Rectal smooth muscle tissue (tissue), 1 donor: Measurements from ENCODE around the gene MAST4.
"Not testable (repeated sequence)": the region's sequence is repeated elsewhere in the genome, so short reads cannot be mapped to it uniquely, and the experiment has no call there.

ENCODE experiments used
- H3K27ac ChIP-seq: one replicate; pipeline ENCODE4 v1.7.0; 2013; ENCODE audit warnings: low read depth, low read length, inconsistent platforms
- H3K27me3 ChIP-seq: one replicate; pipeline ENCODE4 v1.7.0; 2013; ENCODE audit warnings: low read length; ENCODE audit not compliant: control insufficient read depth, insufficient read depth
- H3K36me3 ChIP-seq: one replicate; pipeline ENCODE4 v1.7.0; 2013; ENCODE audit warnings: low read length; ENCODE audit not compliant: control insufficient read depth, insufficient read depth
- H3K4me1 ChIP-seq: one replicate; pipeline ENCODE4 v1.7.0; 2013; ENCODE audit warnings: low read length; ENCODE audit not compliant: control insufficient read depth, insufficient read depth
- H3K4me3 ChIP-seq: one replicate; pipeline ENCODE4 v1.7.0; 2013; ENCODE audit warnings: low read length
- H3K9ac ChIP-seq: one replicate; pipeline ENCODE4 v1.7.0; 2013; ENCODE audit warnings: low read length

MAST4 gene

DNA sequence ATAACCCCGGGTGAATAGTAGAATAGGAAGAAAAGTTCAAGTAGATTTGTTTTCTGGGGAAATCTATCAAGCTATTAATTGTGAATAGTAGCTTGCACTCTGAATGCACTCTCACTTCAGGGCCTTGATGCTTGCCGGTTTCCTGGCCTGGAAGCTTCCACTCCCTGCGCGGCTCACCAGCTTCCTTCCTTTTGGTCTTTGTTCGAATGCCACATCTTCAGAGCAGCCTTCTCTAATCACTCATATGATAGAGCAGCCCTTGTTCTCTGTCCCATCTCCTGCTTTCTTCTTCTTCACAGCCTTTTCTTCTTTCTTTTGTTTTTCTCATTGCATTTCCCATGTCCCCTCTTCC is 146.7 kb downstream of the MAST4 start:
- no peaks in the 10 kb centered on the region for H3K36me3 ChIP-seq
- no peak overlapping the region for H3K4me3 ChIP-seq
- no peaks in the 10 kb centered on the region for H3K27me3 ChIP-seq
- H3K9ac ChIP-seq: no peak overlapping the region
- H3K4me1 ChIP-seq: no peaks in the 10 kb centered on the region
- H3K27ac ChIP-seq: no peak overlapping the region

DNA sequence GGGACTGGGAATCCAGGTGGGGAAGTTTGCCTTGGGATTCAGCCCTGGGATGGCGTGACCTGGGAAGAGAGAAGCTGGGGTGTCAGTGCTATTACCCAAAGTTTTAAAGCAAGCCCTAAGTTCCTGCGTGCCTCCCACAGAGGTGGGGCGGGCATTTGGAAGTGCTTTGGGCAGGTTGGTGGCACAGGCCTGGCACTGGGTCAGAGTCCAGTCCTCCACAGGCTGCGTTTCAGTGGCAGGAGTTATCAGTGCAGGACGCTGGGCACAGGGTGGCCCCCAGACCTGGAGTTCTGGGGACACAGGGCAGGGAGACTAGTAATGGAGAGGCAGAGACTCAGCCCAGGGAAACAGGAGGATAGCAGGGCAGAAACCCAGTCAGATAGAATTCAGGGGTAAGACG is 147.2 kb downstream of the MAST4 start:
- H3K36me3 ChIP-seq: no peaks in the 10 kb centered on the region
- no peak overlapping the region for H3K27ac ChIP-seq
- no peaks in the 10 kb centered on the region for H3K27me3 ChIP-seq
- H3K4me3 ChIP-seq: no peak overlapping the region
- no peak overlapping the region for H3K9ac ChIP-seq
- no peaks in the 10 kb centered on the region for H3K4me1 ChIP-seq

DNA sequence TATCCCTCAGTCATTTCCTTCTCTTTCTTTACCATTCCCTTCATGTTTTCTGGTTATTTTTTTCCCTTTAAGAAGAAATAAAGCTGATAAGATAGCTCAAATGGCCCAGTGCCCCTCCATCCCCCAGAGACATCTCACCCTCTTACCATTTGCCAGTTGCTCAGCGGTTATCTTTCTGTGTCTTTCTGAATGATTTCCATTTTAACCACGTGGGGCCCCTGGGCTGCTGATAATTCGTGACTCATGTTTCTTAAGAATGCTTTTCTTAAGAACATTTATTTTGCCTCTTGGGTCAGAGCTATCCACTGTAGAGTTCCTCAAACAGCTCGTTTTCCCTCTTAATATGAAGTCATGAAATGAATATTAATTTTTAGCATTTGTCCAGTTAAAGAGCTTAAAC is 147.8 kb downstream of the MAST4 start:
- Histone ChIP-seq H3K27me3 (no peaks in the 10 kb centered on the region), H3K36me3 (no peaks in the 10 kb centered on the region), H3K27ac (no peak overlapping the region), H3K9ac (no peak overlapping the region), H3K4me3 (no peak overlapping the region), H3K4me1 (no peaks in the 10 kb centered on the region)

DNA sequence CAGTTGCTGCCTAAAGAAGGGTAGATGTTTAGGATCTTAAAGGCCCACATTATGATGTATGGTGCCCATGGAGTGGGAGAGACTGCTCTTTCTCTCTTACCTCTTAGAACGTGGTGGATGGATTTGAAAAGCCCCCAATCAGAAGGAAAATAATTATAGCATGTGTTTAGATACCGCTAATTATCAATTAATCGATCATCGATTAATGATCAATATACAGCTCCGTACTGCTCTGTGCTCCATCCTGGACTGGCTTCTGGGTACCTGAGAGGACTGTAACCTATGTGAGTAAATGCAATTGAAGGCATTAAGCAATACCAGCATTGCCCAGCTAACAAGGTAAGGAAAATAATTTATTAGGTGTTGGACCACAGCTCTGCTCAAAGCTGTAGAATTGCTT is 149.1 kb downstream of the MAST4 start:
- Histone ChIP-seq H3K27me3 (no peaks in the 10 kb centered on the region), H3K27ac (no peak overlapping the region), H3K36me3 (no peaks in the 10 kb centered on the region), H3K4me1 (no peaks in the 10 kb centered on the region), H3K4me3 (no peak overlapping the region), H3K9ac (no peak overlapping the region)

DNA sequence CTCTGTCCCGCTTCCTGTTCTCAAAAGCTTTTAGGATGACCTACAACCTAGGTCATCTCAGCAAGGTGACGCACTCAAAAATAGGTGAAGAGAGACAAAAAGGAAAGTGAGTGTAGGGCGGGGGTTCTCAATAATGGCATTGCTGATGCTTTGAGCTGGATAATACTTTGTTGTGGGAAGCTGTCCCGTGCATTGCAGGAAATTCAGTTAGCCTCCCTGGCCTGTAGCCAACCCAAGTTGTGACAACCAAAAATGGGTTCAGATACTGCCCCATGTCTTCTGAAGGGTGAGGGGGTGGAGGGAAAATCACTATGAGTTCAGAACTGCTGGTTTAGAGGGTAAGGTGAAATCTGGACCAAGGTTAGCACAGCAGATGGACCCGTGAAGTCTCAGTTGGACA is 151.4 kb downstream of the MAST4 start:
- H3K27me3 ChIP-seq: no peaks in the 10 kb centered on the region
- H3K36me3 ChIP-seq: no peaks in the 10 kb centered on the region
- no peaks in the 10 kb centered on the region for H3K4me1 ChIP-seq
- H3K27ac ChIP-seq: no peak overlapping the region
- H3K9ac ChIP-seq: no peak overlapping the region
- no peak overlapping the region for H3K4me3 ChIP-seq

DNA sequence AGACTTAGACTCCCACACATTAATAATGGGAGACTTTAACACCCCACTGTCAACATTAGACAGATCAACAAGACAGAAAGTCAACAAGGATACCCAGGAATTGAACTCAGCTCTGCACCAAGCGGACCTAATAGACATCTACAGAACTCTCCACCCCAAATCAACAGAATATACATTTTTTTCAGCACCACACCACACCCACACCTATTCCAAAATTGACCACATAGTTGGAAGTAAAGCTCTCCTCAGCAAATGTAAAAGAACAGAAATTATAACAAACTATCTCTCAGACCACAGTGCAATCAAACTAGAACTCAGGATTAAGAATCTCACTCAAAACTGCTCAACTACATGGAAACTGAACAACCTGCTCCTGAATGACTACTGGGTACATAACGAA is 156.5 kb downstream of the MAST4 start:
- not testable (repeated sequence) for H3K9ac ChIP-seq, H3K36me3 ChIP-seq, H3K4me3 ChIP-seq, H3K4me1 ChIP-seq, H3K27me3 ChIP-seq, H3K27ac ChIP-seq

DNA sequence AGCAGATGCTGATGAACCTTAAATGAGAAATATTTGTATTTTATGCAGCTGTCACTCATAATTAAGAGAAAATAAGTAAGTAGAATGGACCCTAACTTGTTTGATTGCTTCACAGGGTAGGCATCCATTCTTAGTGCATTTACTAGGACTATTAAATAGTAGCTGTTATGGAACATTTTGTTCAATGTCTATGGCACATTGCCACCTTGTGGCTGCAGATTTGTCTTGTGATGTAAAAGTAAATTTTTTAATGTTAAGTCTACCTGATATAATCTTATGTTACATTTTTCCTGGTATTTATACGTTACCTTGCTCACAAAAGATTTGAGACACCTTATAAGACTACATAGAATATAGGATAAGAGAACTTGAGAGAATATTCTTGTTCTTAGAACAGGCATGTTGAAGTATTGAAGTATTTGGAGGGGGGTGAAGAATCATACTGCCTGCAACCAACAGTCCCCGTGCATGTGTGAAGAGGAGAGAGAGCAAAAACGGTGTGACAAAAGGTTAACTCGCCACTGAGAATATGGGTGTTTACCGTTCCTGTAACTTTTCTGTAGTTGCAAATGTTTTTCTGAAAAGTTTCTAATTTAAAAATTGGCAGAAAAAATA is 161.1 kb downstream of the MAST4 start:
- H3K4me3 ChIP-seq: no peak overlapping the region
- H3K27ac ChIP-seq: no peak overlapping the region
- no peaks in the 10 kb centered on the region for H3K27me3 ChIP-seq
- no peak overlapping the region for H3K9ac ChIP-seq
- no peaks in the 10 kb centered on the region for H3K4me1 ChIP-seq
- H3K36me3 ChIP-seq: no peaks in the 10 kb centered on the region

DNA sequence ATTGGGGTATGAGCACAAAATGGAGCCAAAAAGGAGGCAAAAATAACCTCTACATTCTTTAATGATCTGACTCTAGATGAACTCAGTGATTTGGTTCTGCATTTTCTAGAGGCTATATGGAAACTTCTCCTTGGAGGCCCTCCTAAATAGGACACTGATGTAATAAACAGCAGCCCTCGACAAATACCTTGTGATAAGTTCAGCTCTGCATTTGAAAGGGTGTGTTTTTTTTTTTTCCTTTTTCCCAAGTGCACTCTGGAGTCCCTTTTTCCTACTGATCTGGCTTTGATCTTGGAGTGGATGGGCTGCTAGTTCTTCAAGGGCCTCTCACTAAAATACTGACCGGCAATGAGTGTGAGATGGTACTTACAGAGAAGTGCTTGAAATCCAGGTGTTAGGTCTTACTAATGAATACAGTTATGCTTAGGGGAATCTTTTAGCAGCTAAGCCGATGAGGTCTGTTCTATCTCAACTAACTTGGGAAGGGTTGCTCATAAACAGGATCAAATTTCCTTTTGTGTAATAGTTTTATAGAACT is 161.7 kb downstream of the MAST4 start:
- Histone ChIP-seq H3K4me1 (no peaks in the 10 kb centered on the region), H3K36me3 (no peaks in the 10 kb centered on the region), H3K27me3 (no peaks in the 10 kb centered on the region), H3K27ac (no peak overlapping the region), H3K4me3 (no peak overlapping the region), H3K9ac (no peak overlapping the region)

DNA sequence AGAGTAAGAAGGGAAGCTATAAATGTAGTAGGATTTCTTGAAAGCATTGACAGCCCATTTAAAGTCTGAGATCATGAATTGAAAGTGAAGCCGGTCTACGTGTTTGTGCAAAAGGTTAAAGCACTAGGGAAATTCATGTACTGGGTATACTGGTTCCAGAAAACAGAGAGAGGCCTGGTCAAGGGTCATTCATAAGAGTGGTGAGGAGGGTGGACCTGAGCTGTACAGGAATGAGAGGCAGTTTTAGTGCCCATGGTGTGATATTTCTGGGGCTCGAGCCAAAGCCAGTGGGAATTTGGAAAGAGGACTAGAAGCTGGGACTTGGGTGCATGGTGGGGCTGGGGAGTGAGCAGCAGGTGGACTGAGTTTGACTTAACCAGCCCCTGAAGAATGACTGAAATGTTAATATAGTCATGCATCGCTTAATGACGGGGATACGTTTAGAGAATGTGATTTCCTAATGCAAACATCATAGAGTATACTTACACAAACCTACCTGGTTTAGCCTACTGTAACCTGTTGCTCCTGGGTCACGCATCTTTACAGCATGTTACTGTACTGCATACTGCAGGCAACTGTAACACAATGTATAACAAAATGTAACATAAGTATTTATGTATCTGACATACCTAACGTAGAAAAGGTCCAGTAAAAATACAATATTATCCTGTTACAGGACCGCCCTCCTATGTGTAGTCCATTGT is 173.0 kb downstream of the MAST4 start:
- Histone ChIP-seq H3K9ac (no peak overlapping the region), H3K4me1 (peaks cover 2% of the 10 kb centered on the region), H3K27me3 (no peaks in the 10 kb centered on the region), H3K4me3 (no peak overlapping the region), H3K27ac (no peak overlapping the region), H3K36me3 (no peaks in the 10 kb centered on the region)

DNA sequence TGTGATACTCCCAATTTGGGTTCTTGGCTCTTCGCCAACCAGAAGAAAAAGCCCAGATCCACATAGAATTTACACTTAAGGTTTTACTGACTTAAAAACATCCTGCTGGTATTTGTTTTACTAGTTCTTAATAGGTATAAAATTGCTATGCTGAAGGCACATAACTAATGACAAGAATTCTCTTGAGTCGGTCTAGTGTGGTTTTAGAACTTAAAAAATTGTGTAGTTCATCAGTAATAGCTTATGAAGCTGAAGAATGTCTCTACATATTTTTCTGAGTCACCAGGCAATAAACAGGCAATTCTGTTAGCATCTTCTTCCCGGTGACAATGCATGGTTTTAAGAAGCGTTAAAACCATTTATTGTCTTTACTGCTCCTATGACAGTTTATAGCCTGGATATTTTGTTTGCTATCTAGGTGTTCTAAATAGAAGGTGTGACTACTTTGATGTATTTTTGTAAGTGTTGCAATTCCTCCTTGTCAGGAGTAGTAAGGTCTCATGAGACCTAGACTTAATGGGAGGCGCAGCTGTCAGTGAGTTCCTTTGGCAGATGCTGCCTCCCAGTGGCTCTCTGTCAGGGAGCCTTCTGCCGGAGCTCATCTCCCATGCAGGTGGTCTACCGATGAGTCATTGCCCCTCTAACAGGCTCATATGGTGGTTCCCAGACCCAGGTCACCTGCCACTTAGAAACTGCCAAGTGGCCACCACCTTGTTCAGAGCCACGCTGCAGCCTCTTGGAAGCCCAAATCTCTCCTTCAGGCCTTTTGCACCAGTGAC is 173.8 kb downstream of the MAST4 start:
- Histone ChIP-seq H3K4me3 (no peak overlapping the region), H3K27ac (no peak overlapping the region)

DNA sequence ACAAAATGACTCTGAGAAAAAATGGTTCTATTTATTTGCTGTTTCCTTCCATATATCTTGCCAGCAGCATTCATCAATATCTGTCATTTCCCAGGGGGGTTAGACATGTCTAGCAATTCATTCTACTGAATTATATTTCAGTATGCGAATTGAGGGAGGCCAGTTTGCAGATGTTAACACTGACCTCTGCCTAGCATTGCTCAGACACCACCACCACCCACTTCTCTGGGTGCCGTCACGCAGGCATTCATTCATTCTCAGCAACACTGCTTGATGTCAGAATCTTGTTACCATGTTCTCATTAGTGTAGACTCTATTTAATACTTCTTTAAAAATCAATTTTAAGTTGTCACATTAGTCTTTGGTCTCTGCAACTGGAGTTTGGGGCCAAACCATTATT is 181.7 kb downstream of the MAST4 start:
- Histone ChIP-seq H3K4me3 (no peak overlapping the region), H3K27ac (no peak overlapping the region)

More for the DNA sequence above, 173.8 kb downstream of the MAST4 start:
- H3K4me1 ChIP-seq: peaks cover 2% of the 10 kb centered on the region
- H3K27me3 ChIP-seq: no peaks in the 10 kb centered on the region
- H3K9ac ChIP-seq: no peak overlapping the region
- H3K36me3 ChIP-seq: no peaks in the 10 kb centered on the region

DNA sequence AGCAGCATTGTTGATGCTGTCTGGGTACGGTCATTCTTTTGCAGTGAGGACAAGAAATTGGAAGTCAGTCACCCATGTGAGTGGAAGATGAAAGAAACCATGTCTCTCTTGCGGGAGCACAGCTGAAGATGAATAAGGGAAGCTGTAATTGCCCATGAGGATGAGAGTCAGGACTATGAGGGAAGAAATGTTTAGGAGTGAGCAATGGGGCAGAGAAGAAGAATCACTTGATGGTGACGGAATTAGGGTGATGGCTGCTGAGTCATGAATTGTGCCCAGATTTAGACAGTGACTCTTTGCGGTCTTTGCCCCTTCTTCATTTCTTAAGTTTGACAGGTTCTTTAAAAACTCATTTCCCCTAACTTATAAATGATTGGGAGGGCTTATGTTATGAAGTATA is 183.3 kb downstream of the MAST4 start:
- no peaks in the 10 kb centered on the region for H3K36me3 ChIP-seq
- H3K27ac ChIP-seq: no peak overlapping the region
- H3K4me1 ChIP-seq: no peaks in the 10 kb centered on the region
- H3K9ac ChIP-seq: no peak overlapping the region
- H3K4me3 ChIP-seq: no peak overlapping the region
- no peaks in the 10 kb centered on the region for H3K27me3 ChIP-seq

More for the DNA sequence above, 181.7 kb downstream of the MAST4 start:
- Histone ChIP-seq H3K27me3 (no peaks in the 10 kb centered on the region), H3K9ac (no peak overlapping the region), H3K4me1 (no peaks in the 10 kb centered on the region), H3K36me3 (no peaks in the 10 kb centered on the region)
